ENCODE data around the gene GABARAPL1.

The GABARAPL1 gene

DNA sequence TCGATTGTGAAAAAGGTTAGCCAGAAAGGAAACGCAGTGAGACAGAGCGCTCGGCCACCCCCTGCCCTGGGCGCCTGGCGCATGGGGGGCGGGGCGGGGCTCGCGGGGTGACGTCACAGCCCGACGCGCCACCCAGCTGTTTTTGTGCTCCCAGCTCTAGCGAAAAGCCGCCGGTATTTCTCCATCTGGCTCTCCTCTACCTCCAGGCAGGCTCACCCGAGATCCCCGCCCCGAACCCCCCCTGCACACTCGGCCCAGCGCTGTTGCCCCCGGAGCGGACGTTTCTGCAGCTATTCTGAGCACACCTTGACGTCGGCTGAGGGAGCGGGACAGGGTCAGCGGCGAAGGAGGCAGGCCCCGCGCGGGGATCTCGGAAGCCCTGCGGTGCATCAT lies at the start of gene GABARAPL1:
Gene GABARAPL1, plus strand, starts transcription at position 139 of the 393 bp plus-strand sequence. Its CDS starts 253 bp downstream, at position 392.
- TF ChIP-seq, protein P1, sequence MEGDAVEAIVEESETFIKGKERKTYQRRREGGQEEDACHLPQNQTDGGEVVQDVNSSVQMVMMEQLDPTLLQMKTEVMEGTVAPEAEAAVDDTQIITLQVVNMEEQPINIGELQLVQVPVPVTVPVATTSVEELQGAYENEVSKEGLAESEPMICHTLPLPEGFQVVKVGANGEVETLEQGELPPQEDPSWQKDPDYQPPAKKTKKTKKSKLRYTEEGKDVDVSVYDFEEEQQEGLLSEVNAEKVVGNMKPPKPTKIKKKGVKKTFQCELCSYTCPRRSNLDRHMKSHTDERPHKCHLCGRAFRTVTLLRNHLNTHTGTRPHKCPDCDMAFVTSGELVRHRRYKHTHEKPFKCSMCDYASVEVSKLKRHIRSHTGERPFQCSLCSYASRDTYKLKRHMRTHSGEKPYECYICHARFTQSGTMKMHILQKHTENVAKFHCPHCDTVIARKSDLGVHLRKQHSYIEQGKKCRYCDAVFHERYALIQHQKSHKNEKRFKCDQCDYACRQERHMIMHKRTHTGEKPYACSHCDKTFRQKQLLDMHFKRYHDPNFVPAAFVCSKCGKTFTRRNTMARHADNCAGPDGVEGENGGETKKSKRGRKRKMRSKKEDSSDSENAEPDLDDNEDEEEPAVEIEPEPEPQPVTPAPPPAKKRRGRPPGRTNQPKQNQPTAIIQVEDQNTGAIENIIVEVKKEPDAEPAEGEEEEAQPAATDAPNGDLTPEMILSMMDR (conservative IDR thresholded peaks at IDR 0.05; ENCODE audit: control insufficient read depth, insufficient read depth, low read depth, low read length), result no peak
- peak; percentile 77 for DNase-seq (ENCODE audit: low read depth)
- peak within 1 kb of the TSS; percentile 83 for H3K4me3 ChIP-seq (ENCODE audit: control insufficient read depth, low read depth, low read length)

DNA sequence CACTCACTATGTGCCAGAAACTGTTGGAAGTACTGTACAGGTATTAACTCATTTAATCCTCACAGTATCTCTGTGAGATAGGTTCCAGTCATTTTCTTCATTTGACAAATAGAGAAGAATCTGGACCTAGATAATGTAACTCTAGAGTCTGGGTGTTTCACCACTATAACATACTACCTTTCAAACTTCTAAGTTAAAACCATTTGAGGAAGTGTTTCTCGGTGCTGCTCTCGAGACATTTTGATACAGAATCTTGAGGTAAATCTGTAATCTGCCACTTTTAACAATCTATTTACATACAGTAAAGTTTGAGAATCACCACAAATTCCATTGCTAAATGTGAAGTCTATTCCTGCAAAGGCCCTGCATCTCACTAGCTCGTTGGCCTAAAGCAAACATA lies 49.6 kb upstream of the GABARAPL1 start:
- no peak for DNase-seq (ENCODE audit: low read depth)
- TF ChIP-seq, protein P1 (conservative IDR thresholded peaks at IDR 0.05; ENCODE audit: control insufficient read depth, insufficient read depth, low read depth, low read length), result no peak

DNA sequence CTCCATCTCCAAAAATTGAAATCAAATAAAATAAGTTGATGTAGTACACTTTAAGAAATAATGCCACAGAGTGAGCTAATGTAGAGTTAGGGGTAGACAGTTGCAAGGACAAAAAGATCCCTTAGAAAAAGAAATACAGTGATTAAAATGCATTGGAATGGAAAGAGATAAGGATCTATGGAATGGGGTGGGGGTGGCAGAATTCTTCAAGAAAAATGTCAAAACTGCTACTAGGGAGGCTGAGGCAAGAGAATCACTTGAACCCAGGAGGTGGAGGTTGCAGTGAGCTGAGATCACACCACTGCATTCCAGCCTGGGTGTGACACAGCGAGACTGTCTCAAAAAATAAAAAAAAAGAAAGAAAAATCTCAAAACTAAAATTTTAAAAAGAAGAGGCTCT lies 47.3 kb upstream of the GABARAPL1 start:
- TF ChIP-seq, protein P1 (conservative IDR thresholded peaks at IDR 0.05; ENCODE audit: control insufficient read depth, insufficient read depth, low read depth, low read length), result no peak
- DNase-seq (ENCODE audit: low read depth), result no peak
- H3K4me3 ChIP-seq (ENCODE audit: control insufficient read depth, low read depth, low read length), result no peak overlapping the region

More for the DNA sequence above, 49.6 kb upstream of the GABARAPL1 start:
- no peak overlapping the region for H3K4me3 ChIP-seq (ENCODE audit: control insufficient read depth, low read depth, low read length)

DNA sequence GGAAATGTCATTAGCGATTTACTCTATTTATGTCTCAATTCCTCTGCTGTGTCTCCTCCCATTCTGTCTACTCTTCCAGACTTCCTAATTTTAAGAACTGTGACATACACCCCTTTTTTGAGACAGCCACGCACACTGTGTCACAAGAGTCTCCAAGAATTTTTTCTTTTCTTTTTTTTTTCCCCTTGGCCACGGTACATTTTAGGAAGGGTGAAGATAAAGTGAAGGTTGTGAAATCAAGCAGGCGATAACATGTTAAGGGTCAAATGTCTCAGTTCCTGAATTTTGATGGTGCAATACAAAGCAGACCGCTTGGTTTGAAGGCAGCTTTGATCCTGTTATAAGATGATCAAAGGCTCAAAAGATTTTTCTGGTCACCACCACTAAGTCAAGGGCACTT lies 45.1 kb upstream of the GABARAPL1 start:
- no peak overlapping the region for H3K4me3 ChIP-seq (ENCODE audit: control insufficient read depth, low read depth, low read length)
- no peak for DNase-seq (ENCODE audit: low read depth)
- TF ChIP-seq, protein P1 (conservative IDR thresholded peaks at IDR 0.05; ENCODE audit: control insufficient read depth, insufficient read depth, low read depth, low read length), result no peak

DNA sequence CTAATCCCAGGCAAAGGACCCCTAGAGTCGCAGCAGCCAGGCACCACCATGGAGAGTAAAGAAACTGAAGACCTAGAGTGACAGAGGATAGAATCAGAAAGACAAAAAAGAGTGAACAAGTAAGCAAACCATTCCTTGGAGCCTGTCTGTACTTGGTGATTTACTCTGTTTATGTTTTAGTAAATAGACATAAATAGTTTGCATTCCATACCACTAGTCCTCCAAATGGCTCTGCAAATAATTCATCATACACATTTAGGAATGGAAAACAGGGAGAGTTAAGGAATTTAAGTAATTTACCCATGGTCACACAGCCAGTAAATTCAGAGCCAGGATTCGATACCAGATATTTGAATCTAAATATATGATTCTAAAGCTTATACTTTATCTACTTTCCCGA lies 43.6 kb upstream of the GABARAPL1 start:
- no peak for DNase-seq (ENCODE audit: low read depth)
- no peak overlapping the region for H3K4me3 ChIP-seq (ENCODE audit: control insufficient read depth, low read depth, low read length)
- TF ChIP-seq, protein P1 (conservative IDR thresholded peaks at IDR 0.05; ENCODE audit: control insufficient read depth, insufficient read depth, low read depth, low read length), result no peak

DNA sequence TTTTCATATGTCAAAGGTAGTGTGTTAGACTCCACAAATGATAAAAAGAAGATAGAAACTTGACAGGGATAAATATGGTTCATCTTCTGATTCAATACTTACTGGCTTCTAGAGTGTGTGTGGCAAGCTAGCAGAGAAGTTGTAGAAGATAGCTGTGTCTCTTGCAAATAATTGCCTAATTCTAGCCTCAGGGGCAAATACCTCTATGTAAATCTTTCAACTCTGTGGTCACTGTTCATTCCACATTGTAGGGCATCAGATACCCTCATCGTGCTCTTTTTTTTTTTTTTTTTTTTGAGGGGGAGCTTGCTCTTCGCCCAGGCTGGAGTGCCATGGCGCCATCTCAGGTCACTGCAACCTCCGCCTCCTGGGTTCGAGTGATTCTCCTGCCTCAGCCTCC lies 42.5 kb upstream of the GABARAPL1 start:
- no peak for DNase-seq (ENCODE audit: low read depth)
- H3K4me3 ChIP-seq (ENCODE audit: control insufficient read depth, low read depth, low read length), result no peak overlapping the region
- TF ChIP-seq, protein P1 (conservative IDR thresholded peaks at IDR 0.05; ENCODE audit: control insufficient read depth, insufficient read depth, low read depth, low read length), result no peak
